Measurements from ENCODE around the gene CYP2S1.

CYP2S1 gene

GRCh38 chr19:41245843-41246242 is 52.8 kb downstream of the CYP2S1 start:
- intact Hi-C loops (cut with DNase I) = no loop called here
- DNase-seq = no peak

GRCh38 chr19:41248895-41249294 is 55.9 kb downstream of the CYP2S1 start:
- intact Hi-C loops (cut with DNase I) = no loop called here

GRCh38 chr19:41249707-41250423 is 56.8 kb downstream of the CYP2S1 start:
- no peak for DNase-seq
- intact Hi-C loops (cut with DNase I) = no loop called here

More at GRCh38 chr19:41248895-41249294, 55.9 kb downstream of the CYP2S1 start:
- DNase-seq = no peak

GRCh38 chr19:41253660-41254059 is 60.6 kb downstream of the CYP2S1 start:
- DNase-seq = no peak
- intact Hi-C loops (cut with DNase I) = no loop called here

GRCh38 chr19:41255171-41255570 is 62.2 kb downstream of the CYP2S1 start:
- no peak for DNase-seq
- intact Hi-C loops (cut with DNase I) = loop anchor here (5.0 kb wide), 1 partner anchor 48 kb away; no protein-coding TSS in a partner anchor

All from head of caudate nucleus (tissue), 42 donors.